HEK293T (cell line): ENCODE data around the gene DNAJC17.

Experiments used
- CTCF ChIA-PET: fragments of 350-600 bp; formaldehyde crosslinking; extraction: SDS; loops from one replicate; lab custom pipeline; 2021; ENCODE audit warnings: antibody characterized with exemption, inconsistent platforms; lab: Yijun Ruan, JAX
- POLR2A ChIA-PET: fragments of 350-600 bp; formaldehyde crosslinking; extraction: SDS; loops from one replicate; lab custom pipeline; 2020; ENCODE audit warnings: antibody characterized with exemption, inconsistent platforms; lab: Yijun Ruan, JAX
- DNase-seq: peaks from one replicate; pipeline ENCODE4 v3.0.0; 2012; ENCODE audit warnings: mixed read lengths; ENCODE audit errors: extremely low spot score
- ARNT ChIP-seq: fragments of 450-650 bp; IDR thresholded peaks from 2 replicates; pipeline ENCODE4 v1.6.1; 2017; ENCODE audit warnings: mild to moderate bottlenecking
- BHLHE40 ChIP-seq: fragments of 450-650 bp; IDR thresholded peaks from 2 replicates; pipeline ENCODE4 v1.6.1; 2016; ENCODE audit warnings: mild to moderate bottlenecking, moderate library complexity, borderline replicate concordance
- CTBP1 ChIP-seq: fragments of 450-650 bp; IDR thresholded peaks from 2 replicates; pipeline ENCODE4 v1.6.1; 2016; ENCODE audit warnings: borderline replicate concordance
- ELF4 ChIP-seq: fragments of 450-650 bp; IDR thresholded peaks from 2 replicates; pipeline ENCODE4 v1.6.1; 2017; ENCODE audit warnings: antibody characterized with exemption
- FOXA1 ChIP-seq: fragments of 450-650 bp; IDR thresholded peaks from 2 replicates; pipeline ENCODE4 v1.6.1; 2016; ENCODE audit warnings: mild to moderate bottlenecking
- FOXK2 ChIP-seq: fragments of 450-650 bp; IDR thresholded peaks from 2 replicates; pipeline ENCODE4 v1.6.1; 2016; ENCODE audit warnings: mild to moderate bottlenecking
- FOXM1 ChIP-seq: fragments of 450-650 bp; IDR thresholded peaks from 2 replicates; pipeline ENCODE4 v1.6.1; 2017; ENCODE audit warnings: mild to moderate bottlenecking, borderline replicate concordance
- HDGF ChIP-seq: fragments of 450-650 bp; IDR thresholded peaks from 2 replicates; pipeline ENCODE4 v1.6.1; 2017; ENCODE audit warnings: antibody characterized with exemption, borderline replicate concordance
- L3MBTL2 ChIP-seq: fragments of 450-650 bp; conservative IDR thresholded peaks from 2 replicates; pipeline ENCODE4 v1.6.1; 2016; ENCODE audit warnings: mild to moderate bottlenecking
- LEF1 ChIP-seq: fragments of 450-650 bp; IDR thresholded peaks from 2 replicates; pipeline ENCODE4 v1.6.1; 2017; ENCODE audit warnings: mild to moderate bottlenecking, borderline replicate concordance
- NFRKB ChIP-seq: fragments of 450-650 bp; IDR thresholded peaks from 2 replicates; pipeline ENCODE4 v1.6.1; 2016; ENCODE audit warnings: mild to moderate bottlenecking, moderate library complexity
- PKNOX1 ChIP-seq: fragments of 450-650 bp; IDR thresholded peaks from 2 replicates; pipeline ENCODE4 v1.6.1; 2016
- SP1 ChIP-seq: fragments of 450-650 bp; IDR thresholded peaks from 2 replicates; pipeline ENCODE4 v1.6.1; 2017
- SUZ12 ChIP-seq: fragments of 450-650 bp; IDR thresholded peaks from 2 replicates; pipeline ENCODE4 v1.6.1; 2016; ENCODE audit warnings: mild to moderate bottlenecking
- TARDBP ChIP-seq: fragments of 450-650 bp; IDR thresholded peaks from 2 replicates; pipeline ENCODE4 v1.6.1; 2016
- ZNF384 ChIP-seq: fragments of 450-650 bp; IDR thresholded peaks from 2 replicates; pipeline ENCODE4 v1.6.1; 2016

DNAJC17 gene

GRCh38 chr15:40807028-40807887 is at the start of gene DNAJC17, which contains the start of gene ZFYVE19:
Gene DNAJC17 (minus strand): TSS chr15:40807473. CDS start chr15:40807446, 27 bp downstream.
Gene ZFYVE19 (plus strand): TSS chr15:40807089. CDS start chr15:40807590, 501 bp downstream.
- peak; percentile 90 for DNase-seq
- ChIA-PET POLR2A (interaction anchor here (0.9 to 2.1 kb wide), 11 partner anchors 8 to 112 kb away, joined by 3 to 9 read pairs (median 5); partner anchors contain the start of genes GCHFR, PPP1R14D, RAD51 and VPS18), CTCF (no interaction called here)
- TF ChIP-seq HDGF (no peak), FOXA1 (no peak), FOXK2 (no peak), SP1 (no peak), LEF1 (no peak), SUZ12 (peak; percentile 63; the same call in 1 of the 2 replicates), CTBP1 (no peak), ARNT (no peak), ELF4 (no peak), PKNOX1 (peak; percentile 46; the same call in 1 of the 2 replicates), L3MBTL2 (no peak), NFRKB (no peak), TARDBP (no peak)

- TF ChIP-seq L3MBTL2, result no peak
- ChIA-PET POLR2A (interaction anchor here (0.9 to 2.2 kb wide), 5 partner anchors 10 to 37 kb away, joined by 3 to 17 read pairs (median 5); partner anchors contain the start of genes RHOV and VPS18), CTCF (interaction anchor here (0.6 to 4.2 kb wide), 7 partner anchors 14 to 598 kb away, joined by 3 to 65 read pairs (median 41); partner anchors contain the start of genes RHOV and VPS18)
- DNase-seq, result no peak
These were observed 49.5 kb upstream of the DNAJC17 start for GRCh38 chr15:40856746-40857145.

DNA sequence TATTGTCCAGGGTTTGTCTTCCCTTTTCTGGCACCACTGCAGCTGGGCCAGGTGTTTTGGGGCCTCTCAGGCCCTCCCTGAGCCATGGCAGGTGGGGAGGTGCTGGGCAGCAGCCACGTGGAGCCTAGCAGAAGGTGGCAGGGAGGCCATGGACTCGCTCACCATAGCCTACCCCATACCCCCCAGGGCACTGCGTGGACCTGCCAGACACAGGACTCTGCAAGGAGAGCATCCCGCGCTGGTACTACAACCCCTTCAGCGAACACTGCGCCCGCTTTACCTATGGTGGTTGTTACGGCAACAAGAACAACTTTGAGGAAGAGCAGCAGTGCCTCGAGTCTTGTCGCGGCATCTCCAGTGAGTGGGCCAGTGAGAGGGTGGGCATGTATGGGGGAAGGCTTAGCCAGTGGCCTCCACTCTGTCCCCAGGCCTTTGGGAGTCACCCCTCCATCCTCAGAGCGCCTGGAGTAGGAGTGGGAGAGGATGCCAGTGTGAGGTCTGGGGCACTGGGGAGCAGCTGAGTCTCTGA is 48.5 kb upstream of the DNAJC17 start:
- CTCF ChIA-PET, result interaction anchor here (0.5 to 4.2 kb wide), 3 partner anchors 19 to 369 kb away, joined by 3 to 63 read pairs (median 41); partner anchors contain the start of genes RHOV and VPS18
- DNase-seq, result no peak
- POLR2A ChIA-PET, result no interaction called here
- no peak for TF ChIP-seq SUZ12
- no peak for TF ChIP-seq HDGF

DNA sequence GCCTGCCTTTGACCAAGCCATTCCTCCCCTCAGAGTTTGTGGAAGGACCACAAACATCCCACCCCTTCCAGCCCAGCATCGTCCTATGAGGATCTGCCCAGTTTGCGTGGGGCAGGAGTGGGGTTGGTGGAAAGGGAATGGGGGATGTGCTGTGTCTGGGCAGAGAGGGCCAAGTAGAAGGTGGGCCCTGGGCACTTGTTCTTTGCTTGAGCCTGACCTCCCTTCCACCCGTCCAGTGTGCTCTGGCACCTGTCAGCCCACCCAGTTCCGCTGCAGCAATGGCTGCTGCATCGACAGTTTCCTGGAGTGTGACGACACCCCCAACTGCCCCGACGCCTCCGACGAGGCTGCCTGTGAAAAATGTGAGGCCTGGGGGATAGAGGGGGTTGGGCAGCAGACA is 46.9 kb upstream of the DNAJC17 start:
- ChIA-PET CTCF (no interaction called here), POLR2A (interaction anchor here (1.3 kb wide), 1 partner anchor 40 kb away, joined by 4 read pairs; the partner anchor contains the start of gene VPS18)
- TF ChIP-seq ARNT (no peak), LEF1 (no peak), HDGF (no peak), BHLHE40 (no peak), SUZ12 (no peak), SP1 (no peak), NFRKB (no peak), FOXK2 (no peak), FOXA1 (no peak), ELF4 (no peak), ZNF384 (no peak), FOXM1 (no peak)
- no peak for DNase-seq

GRCh38 chr15:40853241-40853890 is 46.1 kb upstream of the DNAJC17 start:
- ChIA-PET CTCF (no interaction called here), POLR2A (no interaction called here)
- TF ChIP-seq LEF1 (no peak), HDGF (no peak), FOXK2 (no peak), NFRKB (no peak), L3MBTL2 (no peak), CTBP1 (no peak), ZNF384 (no peak), TARDBP (no peak), BHLHE40 (no peak)
- DNase-seq, result no peak

- TF ChIP-seq ELF4, result no peak
- DNase-seq, result no peak
- POLR2A ChIA-PET, result no interaction called here
- CTCF ChIA-PET, result no interaction called here
These were observed 45.3 kb upstream of the DNAJC17 start for GRCh38 chr15:40852529-40852928.

GRCh38 chr15:40850576-40851112 is 43.4 kb upstream of the DNAJC17 start:
- ChIA-PET POLR2A (interaction anchor here (1.7 kb wide), 1 partner anchor 44 kb away, joined by 6 read pairs; the partner anchor contains the start of gene VPS18), CTCF (interaction anchor here (1.0 kb wide), 1 partner anchor 9 kb away, joined by 4 read pairs; no protein-coding TSS in a partner anchor)
- DNase-seq, result no peak
- no peak for TF ChIP-seq PKNOX1
- no peak for TF ChIP-seq BHLHE40
- no peak for TF ChIP-seq SUZ12
- TF ChIP-seq ARNT, result no peak
- no peak for TF ChIP-seq CTBP1
- TF ChIP-seq ZNF384, result no peak
- TF ChIP-seq TARDBP, result no peak
- no peak for TF ChIP-seq FOXK2
- no peak for TF ChIP-seq FOXA1
- no peak for TF ChIP-seq L3MBTL2
- TF ChIP-seq HDGF, result no peak
- TF ChIP-seq LEF1, result no peak
- no peak for TF ChIP-seq ELF4
